Measurements from ENCODE around the gene AGT.

The AGT gene

GRCh38 chr1:230744382-230744781 is 30.5 kb upstream of the AGT start:
- Histone ChIP-seq H2AFZ (ENCODE audit: low read length) (no peak overlapping the region), H3K4me2 (ENCODE audit: low read length) (no peak overlapping the region), H3K9ac (ENCODE audit: low read length) (no peak overlapping the region), H4K20me1 (ENCODE audit: insufficient read depth, low read length) (no peaks in the 10 kb centered on the region), H3K27me3 (ENCODE audit: insufficient read depth, low read length) (no peaks in the 10 kb centered on the region), H3F3A (ENCODE audit: insufficient read depth, low read length) (no peaks in the 10 kb centered on the region), H3K9me3 (ENCODE audit: low read length) (no peaks in the 10 kb centered on the region), H3K9me2 (ENCODE audit: low read depth, low read length) (no peaks in the 10 kb centered on the region), H3K4me1 (ENCODE audit: insufficient read depth, low read length, severe bottlenecking) (peaks cover 9% of the 10 kb centered on the region), H3K27ac (ENCODE audit: low read depth, low read length, poor library complexity, severe bottlenecking) (no peak overlapping the region), H3K36me3 (ENCODE audit: insufficient read depth, low read length) (no peaks in the 10 kb centered on the region), H3K4me3 (ENCODE audit: low read depth, low read length, poor library complexity, severe bottlenecking) (no peak overlapping the region), H3K79me2 (ENCODE audit: insufficient read depth, low read length) (no peaks in the 10 kb centered on the region)
- TF ChIP-seq EZH2 (IDR thresholded peaks at IDR 0.05; ENCODE audit: borderline replicate concordance, low read length) = no peak
- TF ChIP-seq, protein P1, sequence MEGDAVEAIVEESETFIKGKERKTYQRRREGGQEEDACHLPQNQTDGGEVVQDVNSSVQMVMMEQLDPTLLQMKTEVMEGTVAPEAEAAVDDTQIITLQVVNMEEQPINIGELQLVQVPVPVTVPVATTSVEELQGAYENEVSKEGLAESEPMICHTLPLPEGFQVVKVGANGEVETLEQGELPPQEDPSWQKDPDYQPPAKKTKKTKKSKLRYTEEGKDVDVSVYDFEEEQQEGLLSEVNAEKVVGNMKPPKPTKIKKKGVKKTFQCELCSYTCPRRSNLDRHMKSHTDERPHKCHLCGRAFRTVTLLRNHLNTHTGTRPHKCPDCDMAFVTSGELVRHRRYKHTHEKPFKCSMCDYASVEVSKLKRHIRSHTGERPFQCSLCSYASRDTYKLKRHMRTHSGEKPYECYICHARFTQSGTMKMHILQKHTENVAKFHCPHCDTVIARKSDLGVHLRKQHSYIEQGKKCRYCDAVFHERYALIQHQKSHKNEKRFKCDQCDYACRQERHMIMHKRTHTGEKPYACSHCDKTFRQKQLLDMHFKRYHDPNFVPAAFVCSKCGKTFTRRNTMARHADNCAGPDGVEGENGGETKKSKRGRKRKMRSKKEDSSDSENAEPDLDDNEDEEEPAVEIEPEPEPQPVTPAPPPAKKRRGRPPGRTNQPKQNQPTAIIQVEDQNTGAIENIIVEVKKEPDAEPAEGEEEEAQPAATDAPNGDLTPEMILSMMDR (IDR thresholded peaks at IDR 0.05; ENCODE audit: low read length) = no peak

GRCh38 chr1:230743899-230744298 is 30.0 kb upstream of the AGT start:
- H3K9me2 ChIP-seq (ENCODE audit: low read depth, low read length) = no peaks in the 10 kb centered on the region
- no peak overlapping the region for H2AFZ ChIP-seq (ENCODE audit: low read length)
- H3K4me1 ChIP-seq (ENCODE audit: insufficient read depth, low read length, severe bottlenecking) = peaks cover 4% of the 10 kb centered on the region
- H3K4me3 ChIP-seq (ENCODE audit: low read depth, low read length, poor library complexity, severe bottlenecking) = no peak overlapping the region
- H3K27me3 ChIP-seq (ENCODE audit: insufficient read depth, low read length) = no peaks in the 10 kb centered on the region
- H3K27ac ChIP-seq (ENCODE audit: low read depth, low read length, poor library complexity, severe bottlenecking) = no peak overlapping the region
- H3K4me2 ChIP-seq (ENCODE audit: low read length) = no peak overlapping the region
- no peak overlapping the region for H3K9ac ChIP-seq (ENCODE audit: low read length)
- H3K9me3 ChIP-seq (ENCODE audit: low read length) = no peaks in the 10 kb centered on the region
- no peak for TF ChIP-seq EZH2 (IDR thresholded peaks at IDR 0.05; ENCODE audit: borderline replicate concordance, low read length)
- TF ChIP-seq, protein P1 (IDR thresholded peaks at IDR 0.05; ENCODE audit: low read length) = no peak
- no peaks in the 10 kb centered on the region for H3F3A ChIP-seq (ENCODE audit: insufficient read depth, low read length)
- H4K20me1 ChIP-seq (ENCODE audit: insufficient read depth, low read length) = no peaks in the 10 kb centered on the region
- H3K36me3 ChIP-seq (ENCODE audit: insufficient read depth, low read length) = no peaks in the 10 kb centered on the region
- no peaks in the 10 kb centered on the region for H3K79me2 ChIP-seq (ENCODE audit: insufficient read depth, low read length)

- Histone ChIP-seq H3K9me3 (ENCODE audit: low read length) (0 out of 2 replicates have a peak, but pooled peaks cover 2% of the 10 kb centered on the region), H3K27ac (ENCODE audit: low read depth, low read length, poor library complexity, severe bottlenecking) (no peak overlapping the region), H3K36me3 (ENCODE audit: insufficient read depth, low read length) (no peaks in the 10 kb centered on the region), H2AFZ (ENCODE audit: low read length) (no peak overlapping the region), H4K20me1 (ENCODE audit: insufficient read depth, low read length) (no peaks in the 10 kb centered on the region), H3K9me2 (ENCODE audit: low read depth, low read length) (no peaks in the 10 kb centered on the region), H3K9ac (ENCODE audit: low read length) (no peak overlapping the region), H3K4me1 (ENCODE audit: insufficient read depth, low read length, severe bottlenecking) (no peaks in the 10 kb centered on the region), H3F3A (ENCODE audit: insufficient read depth, low read length) (no peaks in the 10 kb centered on the region), H3K79me2 (ENCODE audit: insufficient read depth, low read length) (no peaks in the 10 kb centered on the region), H3K4me2 (ENCODE audit: low read length) (no peak overlapping the region), H3K4me3 (ENCODE audit: low read depth, low read length, poor library complexity, severe bottlenecking) (no peak overlapping the region), H3K27me3 (ENCODE audit: insufficient read depth, low read length) (no peaks in the 10 kb centered on the region)
- TF ChIP-seq, protein P1 (IDR thresholded peaks at IDR 0.05; ENCODE audit: low read length) = no peak
- TF ChIP-seq EZH2 (IDR thresholded peaks at IDR 0.05; ENCODE audit: borderline replicate concordance, low read length) = no peak
These were observed 25.8 kb upstream of the AGT start for GRCh38 chr1:230739564-230740290.
